Nephron (organoid): Measurements from ENCODE around the gene PGLYRP4.

Experiments used
- H3K27ac Mint-ChIP-seq, 3 experiments: 2 replicates each; pipeline ENCODE4 v1.8.0; 2020; ENCODE audit warnings: mixed read lengths in 3 of 3, mild to moderate bottlenecking in 2 of 3, moderate library complexity in 1 of 3
- H3K27me3 Mint-ChIP-seq: 2 replicates; pipeline ENCODE4 v1.8.0; 2021; ENCODE audit warnings: low read depth, mild to moderate bottlenecking, moderate library complexity, mixed read lengths
- H3K36me3 Mint-ChIP-seq: 2 replicates; pipeline ENCODE4 v1.8.0; 2020; ENCODE audit warnings: low read depth, mixed read lengths
- H3K4me1 Mint-ChIP-seq: 2 replicates; pipeline ENCODE4 v1.8.0; 2020; ENCODE audit warnings: mixed read lengths
- H3K4me3 Mint-ChIP-seq, 3 experiments: 2 replicates each; pipeline ENCODE4 v1.8.0; 2020; ENCODE audit warnings: mild to moderate bottlenecking in 3 of 3, mixed read lengths in 3 of 3, moderate library complexity in 2 of 3
- H3K9me3 Mint-ChIP-seq: 2 replicates; pipeline ENCODE4 v1.8.0; 2020; ENCODE audit warnings: mixed read lengths
- TF ChIP-seq, protein P1 (sequence below), 3 experiments: fragments of 200-600 bp; sonication (generic); IDR thresholded peaks; one replicate each; pipeline ENCODE4 v1.5.0; 2021; ENCODE audit warnings: antibody characterized with exemption in 3 of 3; ENCODE audit not compliant: unreplicated experiment in 3 of 3

Gene PGLYRP4

DNA sequence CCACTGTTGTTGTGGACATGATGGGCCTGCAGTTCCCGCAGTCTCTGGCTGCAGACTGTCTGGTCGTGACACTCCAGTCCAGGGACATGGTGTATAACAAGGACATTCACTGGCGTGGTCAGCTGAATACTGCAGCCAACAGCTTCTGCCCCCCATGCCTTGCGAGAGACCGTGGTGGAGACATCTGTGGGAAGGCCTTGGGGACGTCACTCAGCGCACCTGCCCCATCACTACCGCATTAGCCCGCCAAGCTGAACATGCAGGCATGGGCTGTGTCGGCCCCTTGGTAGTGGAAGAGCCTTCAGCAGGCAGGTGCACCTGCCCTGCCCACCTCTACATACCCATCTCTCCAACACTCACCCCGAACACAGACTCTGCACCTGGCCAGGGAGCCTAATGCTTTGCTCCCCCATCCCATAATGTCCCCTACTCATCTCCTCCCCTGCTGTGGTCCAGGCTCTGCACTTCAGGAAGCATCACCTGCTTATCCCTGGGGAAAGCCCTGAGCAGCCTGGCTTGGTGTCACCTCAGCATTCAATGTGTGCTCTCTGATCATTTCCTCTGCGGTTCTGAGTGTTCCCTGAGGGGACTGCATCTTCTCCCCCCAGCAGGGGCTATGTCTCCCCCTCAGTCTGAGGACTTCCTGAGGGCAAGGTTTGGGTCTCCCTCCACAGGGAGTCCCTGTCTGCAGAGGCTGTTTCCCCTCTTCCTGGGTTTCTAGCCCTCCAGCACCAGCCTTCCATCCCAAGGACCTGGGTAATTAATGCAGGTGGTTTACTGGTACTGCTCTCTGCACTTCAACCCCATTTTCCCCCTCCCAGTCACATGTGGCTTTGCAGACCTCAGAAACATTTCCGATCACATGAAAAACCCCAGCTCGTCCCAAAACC lies 3.2 kb downstream of the PGLYRP4 start:
- no peak overlapping the region for H3K4me3 Mint-ChIP-seq
- H3K27me3 Mint-ChIP-seq: peaks cover 66% of the 10 kb centered on the region
- peaks cover 5% of the 10 kb centered on the region for H3K4me1 Mint-ChIP-seq
- H3K36me3 Mint-ChIP-seq: no peaks in the 10 kb centered on the region
- no peak overlapping the region for H3K27ac Mint-ChIP-seq
- H3K9me3 Mint-ChIP-seq: no peaks in the 10 kb centered on the region
- TF ChIP-seq, protein P1, sequence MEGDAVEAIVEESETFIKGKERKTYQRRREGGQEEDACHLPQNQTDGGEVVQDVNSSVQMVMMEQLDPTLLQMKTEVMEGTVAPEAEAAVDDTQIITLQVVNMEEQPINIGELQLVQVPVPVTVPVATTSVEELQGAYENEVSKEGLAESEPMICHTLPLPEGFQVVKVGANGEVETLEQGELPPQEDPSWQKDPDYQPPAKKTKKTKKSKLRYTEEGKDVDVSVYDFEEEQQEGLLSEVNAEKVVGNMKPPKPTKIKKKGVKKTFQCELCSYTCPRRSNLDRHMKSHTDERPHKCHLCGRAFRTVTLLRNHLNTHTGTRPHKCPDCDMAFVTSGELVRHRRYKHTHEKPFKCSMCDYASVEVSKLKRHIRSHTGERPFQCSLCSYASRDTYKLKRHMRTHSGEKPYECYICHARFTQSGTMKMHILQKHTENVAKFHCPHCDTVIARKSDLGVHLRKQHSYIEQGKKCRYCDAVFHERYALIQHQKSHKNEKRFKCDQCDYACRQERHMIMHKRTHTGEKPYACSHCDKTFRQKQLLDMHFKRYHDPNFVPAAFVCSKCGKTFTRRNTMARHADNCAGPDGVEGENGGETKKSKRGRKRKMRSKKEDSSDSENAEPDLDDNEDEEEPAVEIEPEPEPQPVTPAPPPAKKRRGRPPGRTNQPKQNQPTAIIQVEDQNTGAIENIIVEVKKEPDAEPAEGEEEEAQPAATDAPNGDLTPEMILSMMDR (IDR thresholded peaks at IDR 0.05; ENCODE audit: unreplicated experiment in 3 of 3): no peak

DNA sequence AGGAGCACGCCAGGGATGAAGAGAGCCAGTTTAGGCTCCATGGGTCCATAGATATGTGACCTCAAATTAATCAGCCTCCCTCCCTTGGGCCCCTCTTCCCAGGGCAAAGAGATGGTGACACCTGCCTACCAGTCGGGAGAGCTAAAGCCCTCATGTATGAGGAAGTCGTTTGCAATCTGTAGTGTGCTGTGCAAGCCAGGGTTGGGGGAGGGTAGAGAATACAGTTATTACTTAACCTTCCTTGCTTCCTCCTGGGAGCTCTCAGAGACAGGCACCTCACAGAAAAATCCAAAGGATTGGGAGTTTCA lies 4.0 kb downstream of the PGLYRP4 start:
- H3K27ac Mint-ChIP-seq: no peak overlapping the region
- H3K4me1 Mint-ChIP-seq: peaks cover 5% of the 10 kb centered on the region
- H3K36me3 Mint-ChIP-seq: no peaks in the 10 kb centered on the region
- H3K4me3 Mint-ChIP-seq: no peak overlapping the region
- H3K9me3 Mint-ChIP-seq: no peaks in the 10 kb centered on the region
- TF ChIP-seq, protein P1 (IDR thresholded peaks at IDR 0.05; ENCODE audit: unreplicated experiment in 3 of 3): no peak
- peaks cover 62% of the 10 kb centered on the region for H3K27me3 Mint-ChIP-seq

DNA sequence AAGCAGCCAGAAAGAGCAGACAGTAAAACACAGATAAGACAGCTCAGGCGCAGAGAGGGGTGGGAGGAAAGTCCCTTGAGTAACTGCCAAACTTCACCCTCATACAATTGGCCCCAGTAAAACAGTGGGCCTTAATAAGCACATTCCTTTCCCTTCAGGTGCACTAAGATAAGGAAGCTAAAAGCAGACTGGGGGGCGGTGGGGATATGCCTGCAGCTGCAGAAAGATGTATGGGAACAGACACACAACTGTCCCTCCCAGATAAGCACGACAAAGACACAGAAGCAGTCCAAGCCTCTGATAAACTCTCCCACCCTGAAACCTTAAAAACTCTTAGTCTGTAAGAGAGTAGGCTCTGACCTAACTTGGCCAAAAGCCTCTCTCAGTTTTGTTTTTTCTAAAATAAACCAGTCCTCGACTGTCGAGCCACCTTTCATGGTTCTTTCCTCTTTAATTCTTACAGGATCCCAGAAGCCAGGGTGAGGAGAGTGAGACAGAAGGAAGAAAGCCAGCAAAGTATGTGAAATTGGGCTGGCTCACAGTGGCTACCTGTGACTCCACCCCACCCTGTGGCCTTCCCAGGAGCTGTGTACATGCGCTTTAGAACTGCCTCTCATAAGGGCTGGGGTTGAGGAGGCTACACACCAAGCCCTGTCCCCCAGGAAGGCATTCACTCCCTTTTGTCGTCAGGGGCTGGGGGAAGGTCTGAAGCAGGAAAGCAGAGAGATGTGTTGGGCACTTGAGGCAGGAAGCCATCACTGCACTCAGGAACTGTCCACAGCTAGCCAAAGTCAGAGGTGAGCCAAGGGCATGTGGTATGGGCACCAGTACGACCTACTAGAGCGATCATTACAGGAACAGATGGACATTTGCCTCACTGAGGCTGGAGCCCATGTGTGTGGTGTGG lies 4.6 kb downstream of the PGLYRP4 start:
- H3K27me3 Mint-ChIP-seq: peaks cover 56% of the 10 kb centered on the region
- no peaks in the 10 kb centered on the region for H3K36me3 Mint-ChIP-seq
- H3K4me3 Mint-ChIP-seq: no peak overlapping the region
- TF ChIP-seq, protein P1 (IDR thresholded peaks at IDR 0.05; ENCODE audit: unreplicated experiment in 3 of 3): no peak
- H3K9me3 Mint-ChIP-seq: no peaks in the 10 kb centered on the region
- no peak overlapping the region for H3K27ac Mint-ChIP-seq
- peaks cover 5% of the 10 kb centered on the region for H3K4me1 Mint-ChIP-seq

DNA sequence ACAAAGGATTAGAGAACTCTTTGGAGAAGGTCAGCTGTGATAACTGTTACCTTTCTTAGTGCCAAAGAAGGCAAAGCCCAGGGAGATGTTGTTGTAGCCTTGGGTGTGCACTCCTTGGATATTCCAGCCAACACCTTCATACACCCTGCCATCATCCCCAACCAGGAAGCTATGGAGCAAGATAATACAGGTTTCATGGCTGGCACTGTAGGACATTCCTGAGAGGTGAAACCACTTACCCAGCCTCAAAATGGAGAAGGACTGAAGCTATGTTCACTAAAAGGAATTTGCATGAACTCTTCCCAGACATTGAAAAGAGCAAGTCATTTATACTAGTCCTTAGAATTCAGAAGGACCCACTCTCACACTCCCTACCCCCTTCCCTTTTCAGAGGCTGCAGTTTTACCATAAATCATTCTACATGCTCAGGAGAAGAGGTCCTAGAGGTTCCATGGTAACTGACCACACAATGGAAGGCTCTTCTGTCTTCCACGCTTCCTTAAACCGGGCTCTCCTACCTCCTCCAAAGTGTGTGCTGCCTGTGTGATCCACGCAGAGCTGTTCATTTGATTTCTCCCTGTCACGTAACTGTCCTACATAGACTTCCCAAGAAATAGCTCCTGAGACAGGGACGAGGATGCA lies 5.5 kb downstream of the PGLYRP4 start:
- Mint-ChIP-seq H3K27me3 (peaks cover 51% of the 10 kb centered on the region), H3K4me3 (no peak overlapping the region), H3K9me3 (peaks cover 3% of the 10 kb centered on the region), H3K4me1 (peaks cover 5% of the 10 kb centered on the region), H3K36me3 (no peaks in the 10 kb centered on the region), H3K27ac (no peak overlapping the region)
- TF ChIP-seq, protein P1 (IDR thresholded peaks at IDR 0.05; ENCODE audit: unreplicated experiment in 3 of 3): no peak

GRCh38 chr1:153342178-153342577 lies 6.5 kb downstream of the PGLYRP4 start:
- Mint-ChIP-seq H3K4me1 (peaks cover 5% of the 10 kb centered on the region), H3K27ac (no peak overlapping the region), H3K27me3 (peaks cover 42% of the 10 kb centered on the region), H3K4me3 (no peak overlapping the region), H3K36me3 (no peaks in the 10 kb centered on the region), H3K9me3 (peaks cover 3% of the 10 kb centered on the region)
- TF ChIP-seq, protein P1 (IDR thresholded peaks at IDR 0.05; ENCODE audit: unreplicated experiment in 3 of 3): no peak
